ENCODE data around the gene FTSJ1.

GRCh38 chrX:48451708-48452107, 24.3 kb upstream of the FTSJ1 start:
- no peak for TF ChIP-seq CTCF (IDR thresholded peaks at IDR 0.05)
- TF ChIP-seq EZH2 (IDR thresholded peaks at IDR 0.05; ENCODE audit: borderline replicate concordance, insufficient read depth, low read depth, low read length, poor library complexity, severe bottlenecking): no peak

Measured in B cell (primary cell).